NCI-H187 treated with DMSO at 0.1 percent for 48 hours (cell line): Measurements from ENCODE around the gene LY6G6D.
A peak's percentile ranks its signal among the peaks of the same experiment; 100 is the strongest.

Source experiments
- DNase-seq: peaks from one replicate; lab custom pipeline; 2025; lab: John Stamatoyannopoulos, UW

Gene LY6G6D

DNA sequence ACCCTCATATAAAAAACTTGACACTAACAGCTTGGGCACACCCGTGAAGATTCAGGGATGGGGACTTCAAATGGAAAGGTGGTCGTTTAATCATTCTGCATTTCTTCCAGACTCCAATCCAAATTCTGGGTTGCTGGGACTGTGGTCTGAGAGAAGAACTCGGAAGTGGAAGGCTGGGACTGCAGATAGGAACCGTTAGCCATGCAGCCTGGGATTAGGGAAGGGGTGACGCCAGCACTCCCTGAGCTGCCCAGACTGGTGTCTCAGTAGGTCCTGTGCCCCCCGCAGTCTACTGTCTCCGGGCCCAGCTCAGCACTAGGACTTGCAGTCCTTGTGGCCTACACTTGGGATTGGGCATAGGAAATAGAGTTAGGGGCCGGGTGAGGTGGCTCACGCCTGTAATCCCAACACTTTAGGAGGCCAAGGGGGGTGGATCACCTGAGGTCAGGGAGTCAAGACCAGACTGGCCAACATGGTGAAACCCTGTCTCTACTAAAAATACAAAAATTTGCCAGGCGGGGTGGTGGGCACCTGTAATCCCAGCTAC is 21.7 kb downstream of the LY6G6D start:
- no peak for DNase-seq

DNA sequence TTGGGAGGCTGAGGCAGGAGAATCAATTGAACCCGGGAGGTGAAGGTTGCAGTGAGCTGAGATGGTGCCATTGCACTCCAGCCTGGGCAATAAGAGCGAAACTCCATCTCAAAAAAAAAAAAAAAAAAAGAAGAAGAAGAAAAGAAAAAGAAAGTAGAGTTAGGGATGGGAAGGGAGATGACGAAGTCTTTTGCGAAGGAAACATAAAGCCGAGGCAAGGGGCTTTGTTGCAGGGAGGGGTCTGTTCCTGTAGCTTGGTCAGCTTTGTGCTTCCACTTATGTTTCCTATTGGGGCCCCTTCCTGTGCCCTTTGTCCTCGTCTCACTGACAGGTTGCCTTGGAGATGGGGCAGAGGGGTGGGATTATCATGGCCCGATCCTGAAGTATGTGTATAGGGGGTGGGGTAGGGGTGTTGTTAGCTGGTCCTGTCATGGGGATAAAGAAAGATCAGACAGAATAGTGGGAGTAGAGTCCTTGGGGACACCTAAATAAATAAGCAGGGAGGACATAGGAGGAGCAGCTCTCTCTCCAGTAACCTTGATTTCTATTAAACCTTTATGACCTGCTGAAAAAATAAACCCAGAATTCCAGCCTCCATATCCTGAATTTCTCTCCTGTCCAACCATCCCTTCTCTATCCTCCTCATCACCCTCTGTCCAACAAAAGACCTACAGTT is 22.3 kb downstream of the LY6G6D start:
- DNase-seq = no peak

DNA sequence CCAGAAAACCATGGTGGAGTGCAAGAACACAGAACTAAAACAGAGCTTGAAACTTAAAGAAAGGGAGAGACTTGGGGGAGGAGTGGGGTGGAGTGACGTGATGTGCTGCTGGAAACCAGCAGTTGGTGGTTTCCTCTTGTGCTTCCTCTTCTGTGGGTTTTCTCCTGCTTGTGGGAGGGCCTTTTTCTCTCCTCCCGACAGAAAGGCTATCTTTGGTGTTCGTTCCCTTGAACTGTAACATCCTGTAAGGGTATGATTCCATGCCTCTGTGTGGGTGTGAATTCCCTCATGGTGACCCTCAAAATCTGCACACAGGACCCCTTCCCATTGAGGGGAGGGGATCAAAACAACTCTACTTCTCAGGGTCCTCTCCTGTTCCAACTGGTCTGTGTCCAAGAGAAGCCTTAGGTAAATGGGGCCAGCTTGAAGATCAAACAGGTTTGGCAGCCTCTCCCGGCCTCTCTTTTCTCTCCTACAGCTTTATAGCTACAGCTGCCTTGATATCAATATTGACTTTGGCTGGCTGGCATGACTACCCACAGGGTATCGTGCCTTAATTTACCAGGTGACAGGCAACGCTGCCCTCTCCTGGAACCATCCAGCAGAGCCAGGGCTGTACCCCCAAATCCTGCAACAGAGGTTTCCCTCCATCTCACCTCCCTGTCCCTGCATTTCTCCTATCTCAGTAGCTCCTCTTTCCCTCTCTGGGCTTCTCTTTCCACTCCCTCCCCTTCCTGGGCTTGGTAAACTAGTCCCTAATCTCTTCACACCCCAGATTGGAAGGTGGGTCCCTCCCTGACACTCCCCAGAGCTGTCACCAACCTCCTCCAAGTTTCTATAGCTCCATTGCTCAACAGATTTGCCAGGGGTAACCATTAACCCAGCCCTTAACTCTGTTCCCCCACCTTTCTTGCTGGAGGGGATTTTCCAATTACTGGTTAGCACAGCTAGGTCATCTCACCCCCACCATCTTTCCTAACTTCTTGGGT is 23.1 kb downstream of the LY6G6D start:
- no peak for DNase-seq

DNA sequence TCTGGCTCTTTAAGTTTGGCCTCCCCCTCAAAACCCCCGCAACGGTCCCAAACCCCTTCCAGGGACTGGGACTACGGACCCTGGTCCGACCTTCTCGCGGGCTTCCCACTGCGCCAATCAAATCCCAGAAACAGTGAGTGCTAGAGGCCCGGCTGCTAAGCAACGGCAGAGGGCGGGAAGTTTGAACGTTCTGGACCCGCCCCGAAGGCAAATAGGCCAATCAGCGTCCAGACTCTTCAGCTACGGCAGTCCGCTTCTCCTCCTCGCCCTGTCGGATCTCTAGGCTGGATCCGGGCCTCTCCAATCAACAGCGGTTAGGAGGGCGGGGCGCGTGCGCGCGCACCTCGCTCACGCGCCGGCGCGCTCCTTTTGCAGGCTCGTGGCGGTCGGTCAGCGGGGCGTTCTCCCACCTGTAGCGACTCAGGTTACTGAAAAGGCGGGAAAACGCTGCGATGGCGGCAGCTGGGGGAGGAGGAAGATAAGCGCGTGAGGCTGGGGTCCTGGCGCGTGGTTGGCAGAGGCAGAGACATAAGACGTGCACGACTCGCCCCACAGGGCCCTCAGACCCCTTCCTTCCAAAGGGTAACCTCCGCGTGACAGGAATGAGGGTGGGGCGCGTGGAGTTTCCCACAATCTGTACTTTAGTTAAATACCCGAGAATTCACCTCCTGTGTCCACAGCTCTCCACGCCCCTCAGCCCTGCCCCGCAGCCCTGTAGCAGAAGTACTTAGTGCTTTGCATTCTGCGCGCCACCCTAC is 24.7 kb downstream of the LY6G6D start, which contains the start of gene MSH5:
Gene MSH5, plus strand, starts transcription at position 367 of the 758 bp plus-strand sequence. CDS start 462 bp downstream, outside the sequence.
- DNase-seq = peak; percentile 94

DNA sequence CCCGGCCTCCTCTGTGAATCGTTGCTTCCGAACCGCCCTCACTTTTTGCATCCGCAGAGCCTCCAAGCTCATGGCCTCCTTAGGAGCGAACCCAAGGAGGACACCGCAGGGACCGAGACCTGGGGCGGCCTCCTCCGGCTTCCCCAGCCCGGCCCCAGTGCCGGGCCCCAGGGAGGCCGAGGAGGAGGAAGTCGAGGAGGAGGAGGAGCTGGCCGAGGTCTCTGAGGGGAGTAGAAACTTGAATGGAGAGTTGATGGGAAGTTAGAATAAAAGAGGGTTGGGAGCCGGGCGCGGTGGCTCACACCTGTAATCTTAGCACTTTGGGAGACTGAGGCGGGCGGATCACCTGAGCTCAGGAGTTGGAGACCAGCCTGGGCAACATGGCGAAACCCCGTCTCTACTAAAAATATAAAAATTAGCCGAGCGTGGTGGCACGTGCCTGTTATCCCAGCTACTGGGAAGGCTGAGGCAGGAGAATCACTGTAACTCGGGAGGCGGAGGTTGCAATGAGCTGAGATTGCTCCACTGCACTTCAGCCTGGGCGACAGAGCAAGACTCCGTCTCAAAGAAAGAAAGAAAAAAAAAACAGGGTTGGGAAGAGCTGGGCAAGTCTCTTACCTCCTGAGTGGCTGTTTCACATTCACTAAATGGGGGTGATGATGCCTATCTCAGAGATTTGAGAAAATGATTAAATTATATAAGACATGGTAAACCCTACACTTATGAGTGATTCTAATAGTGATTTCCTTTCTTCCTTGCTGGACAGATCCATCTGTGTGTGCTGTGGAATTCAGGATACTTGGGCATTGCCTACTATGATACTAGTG is 25.5 kb downstream of the LY6G6D start:
- no peak for DNase-seq

DNA sequence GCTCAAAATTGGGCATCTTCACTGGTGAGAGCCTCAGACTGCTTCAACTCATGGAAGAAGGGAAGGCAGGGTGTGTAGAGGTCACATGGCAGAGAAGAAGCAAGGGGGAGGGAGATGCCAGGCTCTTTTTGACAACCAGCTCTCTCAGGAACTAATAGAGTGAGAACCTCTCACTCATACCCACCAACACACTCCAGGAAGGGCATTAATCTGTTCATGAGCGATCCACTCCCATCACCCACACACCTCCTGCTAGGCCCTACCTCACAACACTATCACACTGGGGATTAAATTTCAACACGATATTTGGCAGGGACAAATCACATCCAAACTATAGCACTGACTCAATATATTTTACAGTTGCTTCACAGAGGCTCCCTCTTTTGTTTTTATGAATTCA is 26.7 kb downstream of the LY6G6D start:
- no peak for DNase-seq

DNA sequence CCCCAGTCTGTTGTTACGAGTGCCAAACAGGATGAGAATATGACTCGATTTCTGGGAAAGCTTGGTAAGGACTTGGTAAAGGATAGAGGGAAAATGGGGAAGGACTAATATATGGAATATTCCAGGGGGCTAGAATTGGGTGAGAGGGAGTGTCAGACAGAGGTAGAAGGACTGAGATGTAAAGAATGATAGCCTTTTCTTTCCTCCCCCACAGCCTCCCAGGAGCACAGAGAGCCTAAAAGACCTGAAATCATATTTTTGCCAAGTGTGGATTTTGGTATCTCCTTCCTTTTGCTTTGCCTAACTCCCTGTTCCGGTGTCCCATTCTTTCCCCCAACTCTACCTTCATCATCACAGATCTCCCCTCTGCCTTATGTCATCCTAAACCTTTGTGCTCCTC is 27.7 kb downstream of the LY6G6D start:
- DNase-seq = no peak

DNA sequence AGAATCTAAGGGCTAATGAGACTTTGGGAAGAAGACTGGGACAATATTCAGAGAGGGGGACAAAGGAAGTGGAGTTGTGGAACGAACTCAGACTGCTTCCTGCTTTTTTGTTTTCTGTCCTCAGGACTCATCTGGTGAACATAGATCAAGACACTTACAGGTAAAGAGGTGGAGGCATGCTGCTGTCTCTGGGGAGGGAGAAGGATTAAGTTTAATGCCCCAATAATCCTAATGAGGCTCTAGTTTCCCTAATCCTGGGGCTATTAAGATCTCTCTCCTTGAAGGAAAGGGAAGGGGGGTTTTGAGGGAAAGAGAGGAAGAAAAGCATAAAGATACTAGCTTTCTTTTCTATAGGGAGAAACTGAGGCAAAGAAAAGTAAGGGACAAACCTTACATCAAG is 29.3 kb downstream of the LY6G6D start:
- DNase-seq = no peak

DNA sequence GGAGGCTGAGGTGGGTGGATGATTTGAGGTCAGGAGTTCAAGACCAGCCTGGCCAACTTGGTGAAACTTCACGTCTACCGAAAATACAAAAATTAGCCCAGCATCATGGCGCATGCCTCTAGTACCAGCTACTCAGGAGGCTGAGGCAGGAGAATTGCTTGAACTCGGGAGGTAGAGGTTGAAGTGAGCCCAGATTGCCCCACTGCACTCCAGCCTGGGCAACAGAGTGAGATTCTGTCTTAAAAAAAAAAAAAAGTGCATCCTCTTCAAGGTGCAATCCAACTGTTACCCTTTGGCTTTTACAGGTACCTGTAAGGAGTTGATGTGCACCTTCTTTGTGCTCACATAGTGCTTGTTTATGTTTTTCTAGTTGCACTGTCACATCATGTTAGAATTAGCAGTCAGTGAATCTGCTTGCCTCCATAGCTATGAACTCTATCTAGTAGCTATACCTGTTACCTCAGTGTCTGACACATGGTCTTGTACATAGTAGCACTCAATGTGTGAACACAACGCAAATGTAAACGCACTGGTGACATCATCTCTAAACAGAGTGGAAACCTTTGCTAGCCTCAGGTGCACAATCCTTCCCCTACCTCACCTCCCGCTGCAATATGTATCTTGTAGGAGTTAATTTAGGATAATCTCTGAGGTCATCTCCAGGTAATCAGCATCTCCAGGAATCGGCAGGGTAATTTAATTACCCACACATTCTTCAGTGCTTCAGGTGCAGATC is 34.3 kb downstream of the LY6G6D start:
- DNase-seq = no peak

DNA sequence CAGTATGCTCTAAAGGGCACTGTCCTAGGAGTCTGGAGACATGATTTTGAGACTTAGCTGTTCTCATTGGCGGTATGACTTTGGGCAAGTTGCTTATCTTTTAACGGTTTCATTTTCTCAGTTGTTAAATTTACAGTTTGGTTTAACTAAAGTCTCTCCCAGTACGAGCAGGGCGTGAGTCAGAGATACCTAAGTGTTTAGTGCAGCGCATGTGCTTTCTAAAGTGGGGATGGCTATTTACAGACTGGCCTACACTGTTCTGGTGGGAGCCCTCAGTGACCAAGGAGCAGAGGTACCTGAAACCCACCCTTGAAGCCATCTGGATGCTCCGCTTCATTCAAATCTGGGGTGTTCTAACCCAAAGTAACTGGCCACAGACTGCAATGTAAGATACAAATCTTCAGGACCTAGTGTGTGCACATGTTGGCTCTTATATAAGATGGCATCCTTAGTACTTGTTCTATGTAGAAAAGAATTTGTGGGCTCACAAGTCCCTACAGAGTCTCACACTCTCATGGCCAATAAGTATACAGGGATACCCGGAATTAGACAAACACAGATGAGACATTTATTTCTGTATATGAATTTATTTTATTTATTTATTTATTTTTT is 35.4 kb downstream of the LY6G6D start:
- DNase-seq = no peak

DNA sequence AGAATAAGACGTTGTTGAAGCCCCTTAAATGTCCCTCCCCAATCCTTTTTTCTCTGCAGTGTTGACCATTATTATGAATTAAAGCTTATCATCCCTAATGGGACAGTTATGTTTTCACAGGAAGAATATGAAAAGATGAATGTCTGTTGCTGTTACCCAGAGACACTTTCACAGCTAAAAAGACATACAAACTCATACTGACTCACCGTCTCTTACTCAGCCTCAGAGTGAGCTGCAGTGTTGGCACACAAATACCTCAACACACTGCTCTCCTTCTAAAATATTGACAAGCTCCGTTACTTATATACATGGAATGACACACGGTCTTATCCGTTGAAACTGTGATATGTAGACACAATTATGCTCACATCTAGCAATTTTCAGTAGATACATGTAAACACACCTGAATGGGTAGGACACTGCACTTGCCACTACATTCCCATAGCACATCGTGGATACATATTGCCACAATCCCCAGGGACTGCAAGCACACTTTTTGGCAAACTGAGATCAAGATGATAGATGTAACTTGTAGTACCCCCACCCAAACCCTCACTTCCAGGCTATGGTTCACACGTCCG is 37.7 kb downstream of the LY6G6D start:
- no peak for DNase-seq

DNA sequence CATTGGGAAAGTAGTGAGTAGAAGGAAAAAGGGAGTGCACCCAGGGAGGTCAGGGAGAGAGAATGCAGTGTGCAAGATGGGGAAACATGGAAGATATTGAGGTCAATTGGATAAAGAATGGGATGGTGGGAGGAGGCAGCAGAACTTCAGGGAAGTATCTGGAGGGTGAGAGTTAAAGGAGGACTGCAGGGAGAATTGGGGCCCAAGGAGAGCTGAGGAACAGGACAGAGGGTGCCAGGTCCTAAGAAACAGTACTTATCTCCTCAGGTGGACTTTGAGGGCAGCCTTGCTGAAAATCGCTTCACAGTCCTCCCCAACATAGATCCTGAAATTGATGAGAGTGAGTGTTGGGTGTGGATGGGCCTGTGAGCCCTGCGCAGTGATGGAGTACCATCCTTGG is 43.1 kb downstream of the LY6G6D start:
- no peak for DNase-seq

DNA sequence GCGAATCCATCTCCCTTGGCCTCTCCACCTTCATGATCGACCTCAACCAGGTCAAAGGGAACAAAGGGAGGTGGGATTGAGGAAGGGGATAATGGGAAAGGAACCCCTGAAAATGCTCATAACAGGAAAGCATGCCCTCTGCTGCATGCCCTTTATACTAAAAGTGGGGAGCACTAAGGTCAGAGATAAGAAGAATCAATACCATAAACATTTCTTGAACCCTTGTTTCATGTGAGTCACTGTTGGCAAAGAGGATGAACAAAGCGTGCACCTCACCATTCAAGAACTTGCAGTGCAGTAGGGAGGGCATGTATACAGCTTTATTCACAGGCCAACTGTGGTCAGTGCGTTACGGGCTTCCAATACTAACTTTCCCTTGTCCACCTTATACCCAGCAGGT is 45.6 kb downstream of the LY6G6D start:
- DNase-seq = no peak

DNA sequence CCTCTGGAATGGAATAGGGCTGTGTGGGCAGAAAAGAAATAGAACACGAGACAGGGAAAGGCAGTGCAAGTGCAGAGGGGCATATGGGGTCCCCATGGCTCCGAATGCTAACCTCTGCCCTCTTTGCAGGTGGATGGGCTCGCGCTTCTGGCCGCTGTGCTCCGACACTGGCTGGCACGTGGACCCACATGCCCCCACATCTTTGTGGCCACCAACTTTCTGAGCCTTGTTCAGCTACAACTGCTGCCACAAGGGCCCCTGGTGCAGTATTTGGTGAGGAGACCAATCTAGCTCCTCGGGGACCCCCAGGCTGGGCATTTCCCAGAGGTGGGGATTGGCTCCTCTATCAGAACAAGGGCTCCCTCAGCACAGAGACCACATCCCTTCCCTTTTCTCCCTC is 46.2 kb downstream of the LY6G6D start:
- DNase-seq = no peak

DNA sequence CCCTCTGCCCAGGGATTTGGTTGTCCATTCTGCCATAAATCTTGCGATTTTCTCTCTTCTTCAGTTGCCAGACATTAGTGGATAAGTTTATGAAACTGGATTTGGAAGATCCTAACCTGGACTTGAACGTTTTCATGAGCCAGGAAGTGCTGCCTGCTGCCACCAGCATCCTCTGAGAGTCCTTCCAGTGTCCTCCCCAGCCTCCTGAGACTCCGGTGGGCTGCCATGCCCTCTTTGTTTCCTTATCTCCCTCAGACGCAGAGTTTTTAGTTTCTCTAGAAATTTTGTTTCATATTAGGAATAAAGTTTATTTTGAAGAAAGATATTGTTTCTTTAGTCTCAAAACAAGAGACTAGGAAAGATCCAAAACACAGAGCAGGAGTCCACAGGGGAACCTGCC is 47.2 kb downstream of the LY6G6D start, which contains the start of gene SAPCD1:
Gene SAPCD1, plus strand, starts transcription at position 301 of the 400 bp plus-strand sequence. CDS start 399 bp downstream, outside the sequence.
- DNase-seq = no peak

DNA sequence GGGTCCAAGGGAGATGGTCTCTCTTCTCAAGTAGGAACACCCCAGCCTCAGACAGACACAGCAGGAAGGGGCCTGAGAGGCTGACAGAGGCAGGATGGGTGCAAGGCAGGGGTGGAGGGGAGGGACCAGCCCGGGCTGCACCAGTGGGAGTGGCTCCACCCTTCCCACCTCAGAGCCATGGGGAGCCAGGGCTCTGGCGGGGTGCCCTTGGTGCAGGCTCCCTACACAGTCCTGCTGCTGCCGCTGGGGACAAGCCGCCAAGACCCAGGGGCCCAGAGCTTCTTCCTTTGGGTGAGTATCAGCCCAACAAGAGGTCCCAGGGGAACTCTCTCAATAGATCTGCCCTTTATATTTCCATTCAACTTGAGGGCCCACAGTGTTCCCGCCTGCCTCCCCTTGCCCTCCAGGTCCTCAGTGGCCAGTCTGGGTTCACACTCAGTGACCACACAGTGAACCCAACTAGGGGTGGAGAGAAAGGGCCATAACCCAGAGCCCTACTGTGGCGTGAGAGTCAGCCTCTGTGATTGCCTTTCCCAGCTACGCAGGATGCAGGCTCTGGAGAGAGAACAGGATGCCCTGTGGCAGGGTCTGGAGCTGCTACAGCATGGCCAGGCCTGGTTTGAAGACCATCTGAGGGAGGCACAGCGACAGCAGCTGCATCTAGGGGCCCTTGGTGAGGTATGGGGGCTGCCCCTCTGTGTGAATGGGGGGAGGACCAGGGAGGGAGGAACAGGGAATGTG is 47.9 kb downstream of the LY6G6D start:
- no peak for DNase-seq

DNA sequence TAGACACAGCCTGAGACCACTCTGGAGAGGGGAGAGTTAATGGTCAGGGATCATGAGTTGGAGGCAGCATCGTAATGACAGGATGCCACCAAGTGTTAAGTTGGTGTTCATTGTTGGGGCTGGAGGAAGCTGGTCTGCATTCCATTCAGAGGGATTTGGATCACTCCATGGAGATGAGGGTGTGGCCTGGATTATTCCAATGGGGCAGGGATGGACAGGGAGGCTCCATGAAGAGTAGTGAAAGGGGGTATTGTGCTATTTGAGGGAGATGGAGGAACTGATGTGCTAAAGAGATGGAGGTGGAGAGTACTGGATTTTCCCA is 48.4 kb downstream of the LY6G6D start:
- no peak for DNase-seq

DNA sequence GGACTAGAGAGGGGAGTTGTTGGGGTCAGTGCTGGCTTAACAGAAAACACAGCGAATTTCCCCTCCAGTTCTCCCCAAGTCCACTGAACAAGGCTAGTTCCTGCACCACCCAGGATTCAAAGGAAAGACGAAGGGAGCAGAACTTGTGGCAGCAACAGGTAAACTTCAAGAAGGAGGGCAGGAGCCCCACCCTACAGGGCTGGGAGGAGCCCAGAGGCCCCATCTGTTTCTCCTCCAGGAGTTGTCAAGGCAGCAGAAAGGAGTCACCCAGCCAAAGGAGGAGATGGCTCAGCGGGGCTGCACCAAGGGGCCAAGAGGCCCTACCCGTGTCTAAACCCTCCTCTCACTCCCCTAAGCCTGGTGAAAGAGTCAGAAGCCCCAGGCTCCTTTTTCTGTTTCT is 49.0 kb downstream of the LY6G6D start:
- DNase-seq = no peak

DNA sequence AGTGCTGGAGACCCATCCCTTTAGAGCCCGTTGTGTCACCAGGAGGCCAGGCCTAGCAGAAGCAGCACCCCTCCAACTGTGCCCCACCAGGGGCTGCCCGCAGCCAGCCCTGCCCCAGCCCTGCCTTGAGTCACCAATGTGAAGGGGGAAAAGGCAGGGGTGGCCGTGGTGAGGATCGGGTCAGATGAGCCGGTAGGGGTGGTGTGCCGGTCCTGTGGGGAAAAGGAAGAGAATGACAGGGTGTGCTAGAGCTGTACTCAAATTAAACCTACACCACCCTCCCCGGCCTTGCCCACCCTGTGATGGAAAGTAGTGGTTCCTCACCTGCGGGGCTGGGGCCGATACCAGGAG is 50.4 kb downstream of the LY6G6D start:
- no peak for DNase-seq
